Stimulated activated CD4-positive, alpha-beta T cell treated with anti-CD3 and anti-CD28 coated beads, Interleukin-12 subunit alpha, Interleukin-12 subunit beta, amount 100 ng/mL, for 4 hours (primary cell): ENCODE measurements around the gene ITM2B.
"Not testable (repeated sequence)": the region's sequence is repeated elsewhere in the genome, so short reads cannot be mapped to it uniquely, and the experiment has no call there.

Experiments used
- DNase-seq: peaks from one replicate; pipeline ENCODE4 v3.0.0-alpha.2; 2020

Gene ITM2B

DNA sequence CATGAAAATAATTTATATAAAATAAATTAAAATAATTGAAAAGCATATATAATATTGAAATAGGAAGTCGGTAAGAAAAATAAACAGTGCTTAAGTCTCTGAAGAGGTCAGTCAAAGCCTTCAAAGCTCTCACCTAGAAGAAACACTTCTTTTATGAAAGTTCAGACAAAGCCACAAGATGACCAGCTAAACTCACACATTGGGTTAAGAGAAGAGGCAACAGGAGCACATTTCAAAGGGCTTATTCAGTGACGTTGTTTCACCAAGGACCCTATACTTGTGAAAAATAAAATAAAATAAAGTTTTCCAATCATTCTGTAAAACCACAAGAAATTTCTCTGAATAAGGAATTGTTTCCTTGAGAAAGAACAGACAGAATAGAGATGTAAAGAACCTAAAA lies 2.5 kb upstream of the ITM2B start:
- DNase-seq, result no peak

DNA sequence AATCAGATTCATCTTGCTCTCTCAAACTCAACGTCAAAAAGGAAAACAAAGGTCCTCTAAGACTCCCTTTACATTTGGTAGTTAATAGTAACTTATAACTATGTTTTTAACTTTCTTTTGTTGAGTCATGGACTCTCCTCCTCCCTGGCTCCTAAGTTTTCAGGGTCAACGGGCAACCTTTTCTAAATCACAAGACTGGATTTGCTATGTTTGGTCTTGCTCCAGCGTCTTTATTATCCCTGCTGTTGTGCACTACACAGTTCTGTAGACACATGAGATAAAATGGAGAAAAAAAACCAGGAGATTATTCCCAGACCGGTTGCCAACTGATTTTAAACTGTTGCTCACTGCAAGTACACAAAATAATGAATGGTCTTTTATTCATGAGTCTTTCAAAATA lies 1.9 kb upstream of the ITM2B start:
- no peak for DNase-seq

DNA sequence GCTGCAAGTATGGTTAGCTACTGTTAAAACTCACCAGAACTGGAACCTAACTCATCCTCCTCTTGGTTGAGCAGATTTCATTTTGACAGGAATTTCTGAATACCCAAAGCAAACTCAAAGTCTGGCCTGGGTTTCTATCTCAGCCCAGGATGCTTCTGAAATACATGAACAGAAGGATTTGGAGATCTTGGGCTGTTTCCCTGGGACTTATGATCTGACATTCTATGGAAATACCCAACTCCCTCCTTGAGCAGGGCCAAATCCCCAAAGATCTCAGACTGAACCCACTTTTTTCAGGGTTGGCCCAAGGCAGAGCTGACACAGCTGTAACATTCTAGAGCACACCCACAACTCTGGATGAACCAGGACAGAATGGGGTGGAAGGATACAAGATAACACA lies 1.1 kb upstream of the ITM2B start:
- no peak for DNase-seq

GRCh38 chr13:48232420-48233045 lies 473 bp upstream of the ITM2B start:
- DNase-seq, result no peak

- no peak for DNase-seq
Observed at GRCh38 chr13:48233889-48234488, 983 bp downstream of the ITM2B start.

- no peak for DNase-seq
Observed at GRCh38 chr13:48234566-48235340, 1.7 kb downstream of the ITM2B start.

- DNase-seq, result no peak
Observed at GRCh38 chr13:48235341-48236135, 2.5 kb downstream of the ITM2B start.

- no peak for DNase-seq
Observed at GRCh38 chr13:48236528-48237353, 3.7 kb downstream of the ITM2B start.

- DNase-seq, result not testable (repeated sequence)
Observed at GRCh38 chr13:48239369-48239768, 6.4 kb downstream of the ITM2B start.

- no peak for DNase-seq
Observed at GRCh38 chr13:48241651-48242050, 8.6 kb downstream of the ITM2B start.

GRCh38 chr13:48242677-48243076 lies 9.7 kb downstream of the ITM2B start:
- DNase-seq, result no peak

DNA sequence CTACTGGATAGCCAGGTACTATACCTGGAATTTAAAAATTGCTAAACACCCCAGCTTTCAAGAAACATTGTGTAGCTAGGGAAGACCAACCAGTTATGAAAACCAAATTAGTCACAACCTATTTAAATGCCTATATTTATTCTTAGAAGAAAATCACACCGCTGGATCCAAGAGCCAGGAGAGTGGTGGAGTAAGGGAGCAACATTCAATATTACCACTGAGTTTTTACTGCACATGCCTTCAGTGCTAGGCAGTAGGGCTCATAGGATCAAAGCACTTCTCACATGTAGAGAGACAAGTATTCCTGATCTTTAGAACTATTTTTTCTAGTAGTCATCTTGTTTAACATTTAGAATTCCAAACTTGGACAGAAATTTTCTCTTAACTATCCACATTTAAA lies 11.2 kb downstream of the ITM2B start:
- DNase-seq, result no peak

DNA sequence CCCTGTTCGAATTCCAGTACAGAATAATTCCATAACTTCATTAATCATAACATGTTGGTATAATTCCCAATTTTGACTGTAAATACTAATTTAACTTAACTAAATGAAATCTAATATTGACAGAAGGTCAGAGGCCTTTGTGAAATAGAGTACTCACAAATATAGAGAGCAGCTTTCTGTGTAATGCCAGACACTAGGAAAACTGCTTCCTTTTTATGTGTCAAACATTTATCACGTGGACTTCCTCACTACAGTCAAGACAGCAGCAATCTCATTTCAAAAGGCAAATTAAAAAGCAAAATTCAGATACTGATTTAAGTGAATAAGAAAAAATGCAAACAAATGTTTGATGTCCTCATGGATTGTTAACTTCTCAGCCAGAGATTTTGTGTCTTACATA lies 13.1 kb downstream of the ITM2B start:
- DNase-seq, result no peak

DNA sequence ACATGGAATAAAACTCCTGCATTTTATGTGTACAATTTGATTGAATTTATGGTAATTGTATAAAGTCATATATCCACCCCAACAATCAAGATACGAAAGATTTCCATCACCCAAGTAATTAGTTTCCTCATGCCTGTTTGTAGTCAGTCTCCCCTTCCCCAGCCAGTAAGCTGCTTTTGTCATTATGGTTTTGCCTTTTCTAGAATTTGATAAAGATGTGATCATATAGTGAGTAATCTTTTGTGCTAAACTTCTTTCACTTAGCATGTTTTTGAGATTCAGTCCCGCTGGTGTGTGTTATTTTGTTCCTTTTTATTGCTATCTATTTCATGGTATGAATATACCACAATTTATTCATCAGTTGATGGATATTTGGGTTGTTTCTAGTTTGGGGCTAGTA lies 16.0 kb downstream of the ITM2B start:
- no peak for DNase-seq

DNA sequence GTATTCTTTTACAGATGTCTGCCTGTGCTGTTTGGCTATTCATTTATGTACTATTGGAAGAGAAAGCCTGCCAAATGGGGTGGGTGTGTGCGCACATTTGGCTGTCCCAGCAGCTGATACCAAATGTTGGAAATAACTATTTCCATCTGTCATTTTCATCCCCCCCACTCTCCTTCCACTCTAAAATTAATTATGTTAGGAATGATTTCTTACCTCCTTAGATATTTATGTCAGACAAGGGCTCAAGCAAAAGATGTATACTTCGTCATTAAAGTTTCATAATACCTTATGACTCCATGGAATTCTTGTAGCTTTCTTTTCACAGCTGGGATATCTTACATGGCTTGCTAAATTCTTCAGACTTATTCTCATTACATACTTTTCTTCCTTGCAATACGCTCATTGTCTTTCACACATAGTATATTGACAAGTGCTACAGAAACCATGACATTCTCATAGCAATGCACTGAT lies 18.6 kb downstream of the ITM2B start:
- DNase-seq, result no peak

- no peak for DNase-seq
Observed at GRCh38 chr13:48252176-48252575, 19.2 kb downstream of the ITM2B start.

DNA sequence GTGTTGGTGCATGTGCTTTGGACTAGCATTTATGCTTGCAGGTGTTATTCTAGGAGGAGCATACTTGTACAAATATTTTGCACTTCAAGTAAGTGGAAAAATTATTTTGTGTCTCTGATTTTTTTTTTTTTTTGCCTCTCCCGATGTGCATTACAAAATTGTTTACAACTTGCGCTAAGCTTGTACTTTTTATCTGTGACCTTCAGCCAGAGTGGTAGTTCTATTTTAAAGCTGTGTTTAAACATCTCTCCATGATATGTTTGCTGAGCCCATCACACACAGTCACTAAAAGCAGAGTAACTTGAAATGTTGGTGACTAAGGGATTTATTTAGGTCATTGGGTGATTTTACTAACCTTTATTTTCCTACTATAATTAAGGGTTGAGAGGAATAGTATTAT lies 20.8 kb downstream of the ITM2B start:
- DNase-seq, result no peak

DNA sequence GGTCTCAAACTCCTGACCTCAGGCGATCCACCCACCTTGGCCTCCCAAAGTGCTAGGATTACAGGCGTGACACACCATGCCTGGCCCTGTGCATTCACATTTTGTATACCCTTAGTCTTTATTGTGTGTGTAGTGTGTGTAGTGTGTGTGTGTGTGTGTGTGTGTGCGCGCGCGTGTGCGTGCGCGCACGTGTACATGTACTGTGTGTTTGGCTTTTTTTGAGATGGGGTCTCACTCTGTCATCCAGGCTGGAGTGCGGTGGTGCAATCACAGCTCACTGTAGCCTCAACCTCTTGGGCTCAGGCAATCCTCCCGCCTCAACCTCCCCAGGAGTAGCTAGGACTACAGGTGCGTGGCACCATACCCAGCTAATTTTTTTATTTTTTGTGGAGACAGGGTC lies 22.1 kb downstream of the ITM2B start:
- DNase-seq, result no peak

DNA sequence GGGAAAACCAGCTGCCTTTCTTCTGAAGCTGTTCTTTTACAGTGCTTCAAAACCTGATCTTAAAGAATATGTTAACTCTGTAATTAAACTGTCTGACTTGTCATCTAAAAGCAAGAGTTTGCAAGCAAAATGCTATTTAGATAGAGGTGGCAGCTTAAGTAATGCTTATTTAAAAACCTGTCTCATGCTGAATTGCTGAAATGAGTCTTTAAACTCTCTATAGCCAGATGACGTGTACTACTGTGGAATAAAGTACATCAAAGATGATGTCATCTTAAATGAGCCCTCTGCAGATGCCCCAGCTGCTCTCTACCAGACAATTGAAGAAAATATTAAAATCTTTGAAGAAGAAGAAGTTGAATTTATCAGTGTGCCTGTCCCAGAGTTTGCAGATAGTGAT lies 22.9 kb downstream of the ITM2B start:
- no peak for DNase-seq

DNA sequence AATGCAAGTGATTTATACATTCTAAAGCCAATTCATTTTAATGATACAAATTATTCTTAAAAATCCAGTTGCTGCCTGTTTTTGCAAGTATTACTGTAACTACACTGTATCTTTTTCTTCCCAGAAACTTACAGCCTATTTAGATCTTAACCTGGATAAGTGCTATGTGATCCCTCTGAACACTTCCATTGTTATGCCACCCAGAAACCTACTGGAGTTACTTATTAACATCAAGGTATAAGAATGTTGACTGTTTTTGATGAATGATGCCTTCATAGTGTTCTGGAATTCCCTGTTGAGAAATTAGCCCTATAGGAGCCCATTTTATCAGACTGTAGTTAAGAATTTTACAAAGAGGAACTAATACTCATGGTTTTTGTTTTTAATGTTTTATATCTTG lies 25.0 kb downstream of the ITM2B start:
- no peak for DNase-seq

DNA sequence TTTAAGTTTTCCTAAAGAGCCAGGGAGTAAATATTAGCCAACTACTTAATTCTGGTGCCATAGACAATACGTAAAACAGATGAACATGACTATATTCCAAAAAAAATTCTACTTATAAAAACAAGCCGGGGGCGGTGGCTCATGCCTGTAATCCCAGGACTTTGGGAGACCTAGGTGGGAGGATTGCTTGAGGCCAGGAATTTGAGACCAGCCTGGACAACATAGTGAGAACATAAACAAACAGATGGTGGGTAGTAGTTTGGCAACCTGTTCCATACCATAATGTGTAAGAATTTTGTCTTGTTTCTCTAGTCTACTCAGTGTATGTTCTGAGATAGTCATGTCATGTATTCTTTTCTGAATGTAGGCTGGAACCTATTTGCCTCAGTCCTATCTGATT lies 25.4 kb downstream of the ITM2B start:
- no peak for DNase-seq

- no peak for DNase-seq
Observed at GRCh38 chr13:48260970-48261369, 28.0 kb downstream of the ITM2B start.

- no peak for DNase-seq
Observed at GRCh38 chr13:48263196-48263595, 30.2 kb downstream of the ITM2B start.
